Measurements from ENCODE around the gene TBC1D10A.

The TBC1D10A gene

DNA sequence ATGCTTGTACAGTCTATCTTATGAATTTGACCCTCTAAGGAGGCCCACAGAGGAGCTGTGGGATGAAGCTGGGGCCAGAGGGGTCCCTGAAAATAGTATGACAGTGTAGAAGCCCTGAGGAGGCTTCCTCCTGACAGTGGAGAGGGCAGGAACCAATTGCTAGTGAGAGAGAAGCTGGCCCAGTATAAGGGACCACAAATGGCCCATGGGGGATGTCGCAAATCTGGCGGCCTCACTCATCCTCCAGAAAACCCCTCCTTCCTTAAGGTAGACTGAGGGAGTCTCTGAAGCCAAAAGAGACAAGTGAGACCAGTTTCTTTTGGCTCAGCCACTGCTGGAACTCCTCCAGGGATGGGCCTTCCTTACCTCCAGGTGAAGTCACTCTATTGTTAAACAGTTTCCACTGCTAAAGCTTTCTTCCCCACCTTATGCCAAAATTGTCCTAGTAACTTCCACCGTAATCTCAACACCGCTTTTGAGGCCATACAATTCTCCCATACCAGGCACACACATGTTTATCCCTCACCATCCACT lies 19.6 kb downstream of the TBC1D10A start:
- H3K36me3 ChIP-seq (ENCODE audit: low read depth): peaks cover 7% of the 10 kb centered on the region
- TF ChIP-seq CTCF (IDR thresholded peaks at IDR 0.05; ENCODE audit: poor library complexity, severe bottlenecking): no peak
- H3K27ac ChIP-seq (ENCODE audit: poor library complexity, severe bottlenecking): peak overlapping the region; percentile 85
- no peaks in the 10 kb centered on the region for H3K27me3 ChIP-seq (ENCODE audit: insufficient read depth, poor library complexity, severe bottlenecking)
- peaks cover 52% of the 10 kb centered on the region for H3K4me1 ChIP-seq (ENCODE audit: insufficient read depth, poor library complexity, severe bottlenecking)
- no peak overlapping the region for H3K4me3 ChIP-seq (ENCODE audit: severe bottlenecking)
- no peaks in the 10 kb centered on the region for H3K9me3 ChIP-seq (ENCODE audit: severe bottlenecking)
- no peak for ATAC-seq (ENCODE audit: low read depth)
- no peak for DNase-seq (ENCODE audit: low spot score)

- H3K27ac ChIP-seq (ENCODE audit: poor library complexity, severe bottlenecking): peak overlapping the region; percentile 85
- no peaks in the 10 kb centered on the region for H3K27me3 ChIP-seq (ENCODE audit: insufficient read depth, poor library complexity, severe bottlenecking)
- DNase-seq (ENCODE audit: low spot score): no peak
- TF ChIP-seq CTCF (IDR thresholded peaks at IDR 0.05; ENCODE audit: poor library complexity, severe bottlenecking): no peak
- H3K4me3 ChIP-seq (ENCODE audit: severe bottlenecking): no peak overlapping the region
- ATAC-seq (ENCODE audit: low read depth): no peak
- no peaks in the 10 kb centered on the region for H3K9me3 ChIP-seq (ENCODE audit: severe bottlenecking)
- H3K36me3 ChIP-seq (ENCODE audit: low read depth): peaks cover 7% of the 10 kb centered on the region
- peaks cover 52% of the 10 kb centered on the region for H3K4me1 ChIP-seq (ENCODE audit: insufficient read depth, poor library complexity, severe bottlenecking)
These were observed 20.1 kb downstream of the TBC1D10A start for GRCh38 chr22:30306627-30307011.

GRCh38 chr22:30305906-30306626 lies 20.7 kb downstream of the TBC1D10A start:
- Histone ChIP-seq H3K4me3 (ENCODE audit: severe bottlenecking) (no peak overlapping the region), H3K36me3 (ENCODE audit: low read depth) (peaks cover 11% of the 10 kb centered on the region), H3K4me1 (ENCODE audit: insufficient read depth, poor library complexity, severe bottlenecking) (peaks cover 50% of the 10 kb centered on the region), H3K27ac (ENCODE audit: poor library complexity, severe bottlenecking) (peak overlapping the region; percentile 85), H3K27me3 (ENCODE audit: insufficient read depth, poor library complexity, severe bottlenecking) (no peaks in the 10 kb centered on the region), H3K9me3 (ENCODE audit: severe bottlenecking) (no peaks in the 10 kb centered on the region)
- DNase-seq (ENCODE audit: low spot score) (no peak), ATAC-seq (ENCODE audit: low read depth) (no peak)
- no peak for TF ChIP-seq CTCF (IDR thresholded peaks at IDR 0.05; ENCODE audit: poor library complexity, severe bottlenecking)

GRCh38 chr22:30305519-30305905 lies 21.2 kb downstream of the TBC1D10A start:
- Histone ChIP-seq H3K27ac (ENCODE audit: poor library complexity, severe bottlenecking) (peak overlapping the region; percentile 85), H3K36me3 (ENCODE audit: low read depth) (peaks cover 12% of the 10 kb centered on the region), H3K27me3 (ENCODE audit: insufficient read depth, poor library complexity, severe bottlenecking) (no peaks in the 10 kb centered on the region), H3K4me3 (ENCODE audit: severe bottlenecking) (no peak overlapping the region), H3K4me1 (ENCODE audit: insufficient read depth, poor library complexity, severe bottlenecking) (peaks cover 50% of the 10 kb centered on the region), H3K9me3 (ENCODE audit: severe bottlenecking) (no peaks in the 10 kb centered on the region)
- DNase-seq (ENCODE audit: low spot score) (no peak), ATAC-seq (ENCODE audit: low read depth) (peak; percentile 24; the same call in 1 of the 3 replicates)
- no peak for TF ChIP-seq CTCF (IDR thresholded peaks at IDR 0.05; ENCODE audit: poor library complexity, severe bottlenecking)

All from RWPE2 (cell line).